ENCODE measurements around the gene GDI1. TPM values are rescaled to one million over a fixed set of nuclear protein-coding genes. Genes with fewer than 3 reads are reported as not detected.

The GDI1 gene
- total and polyA plus RNA-seq, 7 donors: 37.4 to 57.7 (median 50.7) TPM

DNA sequence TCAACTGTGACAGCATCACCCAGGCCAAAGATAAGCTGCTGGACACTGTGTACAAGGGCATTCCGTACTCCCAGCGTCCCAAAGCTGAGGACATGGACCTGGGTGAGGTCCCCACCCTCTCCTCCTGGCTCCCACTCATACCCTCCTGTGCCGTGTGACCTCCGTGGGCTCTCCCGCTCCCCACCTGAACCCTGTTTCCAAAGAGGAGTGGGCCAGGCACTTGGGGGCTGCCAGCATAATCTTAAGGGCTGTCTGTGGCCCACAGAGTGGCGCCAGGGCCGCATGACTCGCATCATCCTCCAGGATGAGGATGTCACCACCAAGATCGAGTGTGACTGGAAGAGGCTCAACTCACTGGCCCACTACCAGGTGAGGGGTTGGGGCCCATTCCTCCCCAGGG lies 32.2 kb downstream of the GDI1 start:
- TF ChIP-seq CTCF (IDR thresholded peaks at IDR 0.05): no peak
- ATAC-seq (no peak), DNase-seq (no peak)
- Histone ChIP-seq H3K27ac (no peak overlapping the region), H3K9me3 (no peaks in the 10 kb centered on the region), H3K4me1 (no peaks in the 10 kb centered on the region), H3K36me3 (ENCODE audit: insufficient read depth in 1 of 2, low read depth in 1 of 2) (peaks cover 0 to 46% of the 10 kb centered on the region in 2 donors), H3K27me3 (ENCODE audit: insufficient read depth in 3 of 3, low read length in 2 of 3) (no peaks in the 10 kb centered on the region), H3K4me3 (no peak overlapping the region)
- WGBS, 3 donors: 85 to 94% (median 91%) methylated on average over 6 to 9 of the region's 9 CpGs
- intact Hi-C loops (cut with DNase I): no loop called here

GRCh38 chrX:154469880-154470279 lies 32.9 kb downstream of the GDI1 start:
- Histone ChIP-seq H3K27ac (no peak overlapping the region), H3K4me1 (no peaks in the 10 kb centered on the region), H3K36me3 (ENCODE audit: insufficient read depth in 1 of 2, low read depth in 1 of 2) (peaks cover 0 to 46% of the 10 kb centered on the region in 2 donors), H3K9me3 (no peaks in the 10 kb centered on the region), H3K27me3 (ENCODE audit: insufficient read depth in 3 of 3, low read length in 2 of 3) (no peaks in the 10 kb centered on the region), H3K4me3 (no peak overlapping the region)
- no peak for TF ChIP-seq CTCF (IDR thresholded peaks at IDR 0.05)
- intact Hi-C loops (cut with DNase I): no loop called here
- 88 to 92% (median 90%) methylated on average over 18 of the region's 18 CpGs for WGBS, 3 donors
- DNase-seq (no peak), ATAC-seq (no peak)

DNA sequence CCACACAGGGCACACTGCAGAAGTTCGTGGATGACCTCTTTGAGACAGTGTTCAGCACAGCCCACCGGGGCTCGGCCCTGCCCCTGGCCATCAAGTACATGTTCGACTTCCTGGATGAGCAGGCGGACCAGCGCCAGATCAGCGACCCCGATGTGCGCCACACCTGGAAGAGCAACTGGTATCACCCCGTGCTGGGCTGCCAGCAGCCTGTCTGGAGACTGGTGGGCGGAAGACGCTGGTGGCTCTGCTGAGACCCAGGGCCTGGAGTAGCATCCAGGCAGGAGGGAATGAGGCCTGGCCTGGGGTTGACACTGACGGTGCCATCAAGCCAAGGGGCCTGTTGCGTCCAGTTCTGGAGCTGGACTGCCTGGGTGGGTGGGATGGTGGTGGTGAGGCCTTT lies 33.5 kb downstream of the GDI1 start:
- DNase-seq (no peak), ATAC-seq (no peak)
- Histone ChIP-seq H3K27me3 (ENCODE audit: insufficient read depth in 3 of 3, low read length in 2 of 3) (no peaks in the 10 kb centered on the region), H3K9me3 (no peaks in the 10 kb centered on the region), H3K27ac (no peak overlapping the region), H3K4me1 (no peaks in the 10 kb centered on the region), H3K4me3 (no peak overlapping the region), H3K36me3 (ENCODE audit: insufficient read depth in 1 of 2, low read depth in 1 of 2) (peaks cover 0 to 42% of the 10 kb centered on the region in 2 donors)
- TF ChIP-seq CTCF (IDR thresholded peaks at IDR 0.05): no peak
- intact Hi-C loops (cut with DNase I): no loop called here
- WGBS, 3 donors: 89 to 93% (median 91%) methylated on average over 14 of the region's 14 CpGs

DNA sequence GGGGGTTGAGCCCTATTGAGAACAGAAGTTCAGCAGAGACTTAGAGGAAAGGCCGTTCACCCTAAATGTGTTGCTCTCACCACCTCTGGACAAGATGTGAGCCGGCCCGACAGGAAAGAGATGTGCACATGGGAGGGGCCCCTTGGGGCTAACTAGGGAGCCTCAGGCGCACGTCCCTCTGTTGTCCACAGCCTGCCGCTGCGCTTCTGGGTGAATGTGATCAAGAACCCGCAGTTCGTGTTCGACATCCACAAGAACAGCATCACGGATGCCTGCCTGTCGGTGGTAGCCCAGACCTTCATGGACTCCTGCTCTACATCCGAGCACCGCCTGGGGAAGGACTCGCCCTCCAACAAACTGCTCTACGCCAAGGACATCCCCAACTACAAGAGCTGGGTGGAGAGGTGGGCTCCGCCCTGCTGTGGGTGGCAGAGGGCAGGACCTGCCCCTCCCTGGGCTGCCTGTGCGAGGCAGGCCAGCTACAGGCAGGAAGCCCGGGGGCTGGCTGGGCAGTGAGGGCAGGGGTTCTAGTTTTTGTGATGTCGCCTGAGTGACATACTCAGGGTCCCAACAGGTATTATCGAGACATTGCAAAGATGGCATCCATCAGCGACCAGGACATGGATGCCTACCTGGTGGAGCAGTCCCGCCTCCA lies 34.1 kb downstream of the GDI1 start:
- H3K36me3 ChIP-seq (ENCODE audit: insufficient read depth in 1 of 2, low read depth in 1 of 2): peaks cover 0 to 42% of the 10 kb centered on the region in 2 donors
- 87 to 92% (median 89%) methylated on average over 13 to 23 of the region's 23 CpGs for WGBS, 3 donors
- no peak for DNase-seq

More for the DNA sequence above, 34.1 kb downstream of the GDI1 start:
- Histone ChIP-seq H3K27me3 (ENCODE audit: insufficient read depth in 3 of 3, low read length in 2 of 3) (no peaks in the 10 kb centered on the region), H3K9me3 (no peaks in the 10 kb centered on the region), H3K27ac (no peak overlapping the region), H3K4me3 (no peak overlapping the region), H3K4me1 (no peaks in the 10 kb centered on the region)
- no peak for TF ChIP-seq CTCF (IDR thresholded peaks at IDR 0.05)
- ATAC-seq: no peak
- intact Hi-C loops (cut with DNase I): no loop called here
